Ovary (tissue), 9 donors: ENCODE measurements around the gene VWA3B. TPM values are rescaled to one million over a fixed set of nuclear protein-coding genes. Genes with fewer than 3 reads are reported as not detected.
A peak's percentile ranks its signal among the peaks of the same experiment; 100 is the strongest.

Experiments used
- DNase-seq, 5 donors: peaks; one replicate each; pipeline ENCODE4 v3.0.0-alpha.2; 2019 to 2020
- H3K27ac ChIP-seq, 2 donors: fragments of 200-600 bp; one replicate each; pipeline versions ENCODE4 v1.5.1 to v1.8.0; 2019 to 2022
- H3K27me3 ChIP-seq: fragments of 200-600 bp; one replicate; pipeline ENCODE4 v1.8.0; 2022
- H3K36me3 ChIP-seq: fragments of 200-600 bp; sonication (generic); one replicate; pipeline ENCODE4 v1.5.1; 2019
- H3K4me1 ChIP-seq: one replicate; pipeline ENCODE4 v1.8.1; 2013; ENCODE audit warnings: mild to moderate bottlenecking, moderate library complexity; ENCODE audit not compliant: insufficient read depth
- H3K4me3 ChIP-seq: fragments of 200-600 bp; sonication (generic); one replicate; pipeline ENCODE4 v1.5.1; 2017
- H3K9me3 ChIP-seq, 2 donors: fragments of 200-600 bp in 1 of 2; sonication (generic) in 1 of 2; one replicate each; pipeline versions ENCODE4 v1.5.1 to v1.8.1; 2013 to 2019; ENCODE audit warnings: mild to moderate bottlenecking in 1 of 2, moderate library complexity in 1 of 2
- EP300 ChIP-seq: sonication (generic); formaldehyde crosslinking; IDR thresholded peaks from one replicate; pipeline ENCODE4 v1.6.1; 2017; ENCODE audit warnings: antibody characterized with exemption
- POLR2A ChIP-seq: fragments of 450-650 bp; IDR thresholded peaks from one replicate; pipeline ENCODE4 v1.6.1; 2017; ENCODE audit warnings: antibody characterized with exemption, mild to moderate bottlenecking, moderate library complexity
- WGBS, 3 donors: extraction: QIAGEN DNeasy Blood & Tissue Kit in 1 of 3; methylation state at CpG; one replicate each; pipeline versions ENCODE4 v1.1.5 to v1.1.7; 2013 to 2017; 5-methylcytosine and 5-hydroxymethylcytosine counted together
- intact Hi-C, 4 donors: fragments of 100-400 bp; cut with DNase I; formaldehyde crosslinking; loops; one replicate each; pipeline versions ENCODE4 v1.11.0 to v1.15.1; 2022 to 2023
- polyA plus RNA-seq, 2 donors: library from polyadenylated mRNA; stranded (reverse); fragments of 200-250 nt in 1 of 2; fragments of 350-450 nt in 1 of 2; fragmentation: Illumina TruSeq in 1 of 2; extraction: RNeasy Lipid Tissue Mini Kit (QIAGEN cat#74804) in 1 of 2; gene quantifications; one replicate each; pipeline ENCODE4 v1.2.3, GENCODE V29; 2013 to 2014
- total RNA-seq, 7 donors: library from RNA; depleted of rRNA in 2 of 7; stranded (reverse); fragments of >200 nt in 2 of 7; fragmentation: NEBNext Ultra II Directional in 3 of 7; extraction: Animal tissue kit (Norgen Biotek cat#: 25700) in 3 of 7; gene quantifications; one replicate each; pipeline versions ENCODE4 v1.1.0 to v1.2.4, GENCODE V29; 2016 to 2023
- TF ChIP-seq, protein P1 (sequence below), 3 donors: fragments of 450-650 bp in 2 of 3; fragments of 200-600 bp in 1 of 3; IDR thresholded peaks; one replicate each; pipeline versions ENCODE4 v1.5.1 to v1.8.0; 2016 to 2022; ENCODE audit warnings: antibody characterized with exemption in 3 of 3, mild to moderate bottlenecking in 1 of 3
- donor health status: DM: no; HTN: no; CAD: no; lungs with moderate emphysema.
- donor health status: DM: no; HTN: no; CAD: no.
- donor health status: Bipolar disorder and iron deficiency.
- donor health status: DM: yes; HTN: yes; CAD: no.
- donor health status: DM: no; HTN: no; CAD: no.
- donor health status: DM: yes; HTN: yes; CAD: no.

The VWA3B gene
- total and polyA plus RNA-seq, 9 donors = 0.56 to 15.7 (median 1.1) TPM

DNA sequence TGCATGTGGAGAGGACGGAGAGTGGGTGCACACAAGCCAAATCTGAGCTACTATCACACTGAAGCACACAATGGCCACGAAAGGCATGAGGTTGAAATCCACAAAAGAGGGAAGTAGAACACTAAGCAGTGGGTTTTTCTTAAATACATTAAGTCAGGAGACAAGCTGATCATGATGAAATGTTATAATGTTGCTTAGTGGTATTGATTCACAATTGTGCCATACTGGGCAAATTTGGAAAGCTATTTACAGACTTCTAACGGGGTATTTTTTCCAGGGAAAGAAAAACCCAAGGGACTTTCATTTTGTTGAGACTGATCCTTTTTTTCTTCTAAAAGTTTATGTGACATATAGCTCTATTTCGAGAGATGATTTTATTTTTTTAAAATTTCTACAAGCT, 158.5 kb downstream of the VWA3B start:
- Histone ChIP-seq H3K36me3 (no peaks in the 10 kb centered on the region), H3K27me3 (no peaks in the 10 kb centered on the region), H3K4me1 (no peaks in the 10 kb centered on the region), H3K9me3 (no peaks in the 10 kb centered on the region), H3K4me3 (no peak overlapping the region), H3K27ac (no peak overlapping the region)
- WGBS, 3 donors = 76 to 83% (median 81%) methylated on average over 4 of the region's 4 CpGs
- no peak for DNase-seq
- intact Hi-C loops = no loop called here
- TF ChIP-seq EP300 (no peak), POLR2A (no peak)
- TF ChIP-seq, protein P1, sequence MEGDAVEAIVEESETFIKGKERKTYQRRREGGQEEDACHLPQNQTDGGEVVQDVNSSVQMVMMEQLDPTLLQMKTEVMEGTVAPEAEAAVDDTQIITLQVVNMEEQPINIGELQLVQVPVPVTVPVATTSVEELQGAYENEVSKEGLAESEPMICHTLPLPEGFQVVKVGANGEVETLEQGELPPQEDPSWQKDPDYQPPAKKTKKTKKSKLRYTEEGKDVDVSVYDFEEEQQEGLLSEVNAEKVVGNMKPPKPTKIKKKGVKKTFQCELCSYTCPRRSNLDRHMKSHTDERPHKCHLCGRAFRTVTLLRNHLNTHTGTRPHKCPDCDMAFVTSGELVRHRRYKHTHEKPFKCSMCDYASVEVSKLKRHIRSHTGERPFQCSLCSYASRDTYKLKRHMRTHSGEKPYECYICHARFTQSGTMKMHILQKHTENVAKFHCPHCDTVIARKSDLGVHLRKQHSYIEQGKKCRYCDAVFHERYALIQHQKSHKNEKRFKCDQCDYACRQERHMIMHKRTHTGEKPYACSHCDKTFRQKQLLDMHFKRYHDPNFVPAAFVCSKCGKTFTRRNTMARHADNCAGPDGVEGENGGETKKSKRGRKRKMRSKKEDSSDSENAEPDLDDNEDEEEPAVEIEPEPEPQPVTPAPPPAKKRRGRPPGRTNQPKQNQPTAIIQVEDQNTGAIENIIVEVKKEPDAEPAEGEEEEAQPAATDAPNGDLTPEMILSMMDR (IDR thresholded peaks at IDR 0.05) = no peak

DNA sequence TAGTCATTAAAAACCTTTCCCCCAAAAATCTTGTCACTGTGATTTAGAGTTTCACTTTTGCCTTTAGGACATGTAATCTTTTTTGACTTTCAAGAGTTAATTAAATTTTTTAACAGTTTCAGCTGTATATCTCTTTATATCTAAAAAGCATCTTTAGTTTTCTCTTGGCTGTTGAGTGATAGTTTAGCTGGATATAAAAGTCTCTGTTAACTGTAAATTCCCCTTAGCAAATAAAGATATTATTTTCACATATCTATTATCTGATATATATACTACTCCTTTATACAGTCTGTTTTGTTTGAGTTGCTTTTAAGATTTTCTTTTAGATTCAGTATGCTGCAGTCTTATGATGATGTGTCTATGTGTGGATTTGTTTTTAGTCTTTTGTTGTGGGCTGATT, 160.4 kb downstream of the VWA3B start:
- intact Hi-C loops = no loop called here

DNA sequence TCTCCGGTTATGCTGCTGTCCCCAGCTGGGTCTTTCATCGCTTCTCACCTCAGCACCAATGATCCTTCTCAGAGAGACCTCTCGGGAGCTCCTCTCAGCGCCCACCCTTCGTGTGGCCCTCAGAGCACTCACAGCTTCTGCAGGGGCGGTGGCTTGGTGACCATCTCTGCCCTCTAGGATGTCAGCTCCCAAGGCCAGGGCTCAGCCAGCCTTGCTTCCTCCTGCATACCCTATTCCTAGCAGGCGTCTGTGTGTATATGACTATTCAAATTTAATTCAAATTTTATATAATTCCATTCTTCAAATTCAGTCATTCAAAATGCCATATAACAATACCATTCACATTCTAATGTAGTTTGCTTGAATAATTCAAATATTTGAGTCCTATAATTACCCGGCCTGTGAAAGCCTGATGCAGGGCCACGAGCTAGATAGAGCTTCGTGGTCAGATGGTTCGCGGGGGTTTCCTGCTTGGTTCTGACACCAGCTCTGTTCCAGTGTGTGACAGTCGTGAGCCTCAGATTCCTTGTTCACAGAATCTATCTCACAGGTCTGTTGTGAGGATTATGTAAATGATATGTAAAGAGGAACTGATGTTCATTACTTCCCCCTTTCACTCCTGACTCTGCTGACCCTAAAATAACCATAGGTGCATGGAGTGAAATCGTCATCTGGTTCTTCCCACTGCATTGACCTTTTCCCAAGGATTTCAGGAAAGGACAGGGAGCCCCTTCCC, 165.2 kb downstream of the VWA3B start:
- Histone ChIP-seq H3K27ac (no peak overlapping the region), H3K4me3 (no peak overlapping the region), H3K4me1 (peaks cover 11% of the 10 kb centered on the region), H3K36me3 (no peaks in the 10 kb centered on the region), H3K9me3 (no peaks in the 10 kb centered on the region), H3K27me3 (no peaks in the 10 kb centered on the region)
- TF ChIP-seq EP300 (no peak), POLR2A (no peak)
- TF ChIP-seq, protein P1 (IDR thresholded peaks at IDR 0.05) = no peak
- intact Hi-C loops = loop anchor here in 1 of 4 donors (2.0 kb wide), 1 partner anchor 29 kb away; no protein-coding TSS in a partner anchor
- WGBS, 3 donors = 87 to 94% (median 93%) methylated on average over 14 of the region's 14 CpGs
- DNase-seq = no peak

More for the DNA sequence above, 160.4 kb downstream of the VWA3B start:
- TF ChIP-seq EP300 (no peak), POLR2A (no peak)
- TF ChIP-seq, protein P1 (IDR thresholded peaks at IDR 0.05) = no peak
- no peaks in the 10 kb centered on the region for H3K9me3 ChIP-seq
- no peak for DNase-seq
- H3K36me3 ChIP-seq = no peaks in the 10 kb centered on the region
- no peaks in the 10 kb centered on the region for H3K4me1 ChIP-seq
- H3K27me3 ChIP-seq = no peaks in the 10 kb centered on the region
- H3K27ac ChIP-seq = no peak overlapping the region
- H3K4me3 ChIP-seq = no peak overlapping the region

- peak; percentile 26 to 62 (median 47) for DNase-seq
- no peak overlapping the region for H3K27ac ChIP-seq
- H3K27me3 ChIP-seq = no peaks in the 10 kb centered on the region
- 9 to 16% (median 11%) methylated on average over 5 of the region's 5 CpGs for WGBS, 3 donors
- no peaks in the 10 kb centered on the region for H3K36me3 ChIP-seq
- peaks cover 11% of the 10 kb centered on the region for H3K4me1 ChIP-seq
- H3K4me3 ChIP-seq = no peak overlapping the region
- no peaks in the 10 kb centered on the region for H3K9me3 ChIP-seq
- no peak for TF ChIP-seq POLR2A
- no peak for TF ChIP-seq EP300
- TF ChIP-seq, protein P1 (IDR thresholded peaks at IDR 0.05) = no peak
- intact Hi-C loops = loop anchor here in 1 of 4 donors (2.0 kb wide), 1 partner anchor 31 kb away; no protein-coding TSS in a partner anchor
Observed at GRCh38 chr2:98253461-98254070, 166.6 kb downstream of the VWA3B start.
